Motor neuron (in vitro differentiated cells): ENCODE results near the gene SERINC5. TPM values are rescaled to one million over a fixed set of nuclear protein-coding genes. Genes with fewer than 3 reads are reported as not detected.
"Not testable (repeated sequence)": the region's sequence is repeated elsewhere in the genome, so short reads cannot be mapped to it uniquely, and the experiment has no call there.

Source experiments
- ATAC-seq, 8 experiments: fragments of 200-7000 bp; cut with Tn5 transposase; replicated peaks in 6 of 8; 2 replicates each; pipeline ENCODE4 v1.8.0; 2021; ENCODE audit warnings: mild to moderate bottlenecking in 8 of 8, moderate library complexity in 8 of 8
- H3K27ac ChIP-seq, 2 donors: fragments of 250-450 bp; sonication (Bioruptor Pico); 2 replicates each; pipeline ENCODE4 v1.9.0; 2021; ENCODE audit warnings: antibody characterized with exemption in 2 of 2, mild to moderate bottlenecking in 2 of 2, moderate library complexity in 1 of 2
- H3K4me1 ChIP-seq, 2 donors: fragments of 250-450 bp; sonication (Bioruptor Pico); replicated peaks in 1 of 2; 2 replicates each; pipeline ENCODE4 v1.6.1; 2021; ENCODE audit warnings: antibody characterized with exemption in 2 of 2, mild to moderate bottlenecking in 2 of 2, moderate library complexity in 1 of 2
- H3K4me3 ChIP-seq, 5 donors: fragments of 250-450 bp; sonication (Bioruptor Pico); 2 replicates each; pipeline ENCODE4 v1.9.0; 2021; ENCODE audit warnings: antibody characterized with exemption in 5 of 5, mild to moderate bottlenecking in 5 of 5, moderate library complexity in 4 of 5
- WGBS, 10 experiments: fragments of 450-650 bp; shearing (Covaris generic); methylation state at CpG; one replicate each; pipeline ENCODE4 v1.0.0; 2022; 5-methylcytosine and 5-hydroxymethylcytosine counted together
- in situ Hi-C, 9 experiments: fragments of 400-800 bp; cut with MboI; loops; one replicate each; pipeline ENCODE4 v1.15.0; 2021; ENCODE audit warnings: low sequenced_read_pairs in 9 of 9, low pct_unique_long_range_greater_than_20kb in 2 of 9; ENCODE audit not compliant: unreplicated experiment in 9 of 9
- total RNA-seq, 8 experiments: library from RNA; unstranded; fragments of 300-600 nt; gene quantifications; 2 replicates each; pipeline versions ENCODE4 v1.2.3 to v1.2.4, GENCODE V29; 2022

The SERINC5 gene
- total RNA-seq, 8 experiments from 2014 or later: 6.5 to 16.5 (median 8.1) TPM

DNA sequence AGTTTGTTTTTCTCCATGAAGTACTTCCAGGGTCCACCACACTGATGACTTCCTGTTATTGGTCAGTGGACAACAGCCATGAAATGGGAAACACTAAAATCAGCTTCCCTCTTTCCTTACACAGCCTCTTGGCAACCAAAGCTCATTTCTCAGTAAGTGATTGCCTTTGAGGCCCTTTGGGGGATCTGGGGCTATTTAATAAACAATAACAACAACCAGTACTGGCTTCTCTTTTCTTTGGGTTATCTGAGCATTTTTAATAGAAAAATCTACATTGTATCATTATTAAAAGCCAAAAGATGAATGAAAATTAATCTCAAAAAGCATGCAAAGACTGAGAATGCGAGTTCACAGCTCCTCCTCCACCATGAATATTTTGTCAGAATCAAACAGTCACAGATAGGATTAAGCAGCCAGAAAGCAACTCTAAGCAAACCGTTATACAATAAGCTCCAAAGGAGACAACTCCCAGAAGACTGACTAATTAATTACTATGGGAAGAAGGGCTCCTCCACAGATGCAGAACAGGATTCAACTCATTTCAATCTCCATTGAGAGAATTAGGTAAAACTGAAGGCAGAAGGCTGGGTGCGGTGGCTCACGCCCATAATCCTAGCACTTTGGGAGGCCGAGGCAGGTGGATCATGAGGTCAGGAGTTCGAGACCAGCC is 68.3 kb downstream of the SERINC5 start:
- Histone ChIP-seq H3K27ac (no peak overlapping the region), H3K4me3 (no peak overlapping the region), H3K4me1 (peaks cover 23 to 30% of the 10 kb centered on the region in 2 donors)
- ATAC-seq: peak in 3 of 8 experiments; percentile 17 to 45 (median 43)
- WGBS, 10 experiments: 39 to 100% (median 75%) methylated on average over 1 to 6 of the region's 6 CpGs; no CpG with 5 or more reads in 2 of the 10 experiments
- in situ Hi-C loops: no loop called here

DNA sequence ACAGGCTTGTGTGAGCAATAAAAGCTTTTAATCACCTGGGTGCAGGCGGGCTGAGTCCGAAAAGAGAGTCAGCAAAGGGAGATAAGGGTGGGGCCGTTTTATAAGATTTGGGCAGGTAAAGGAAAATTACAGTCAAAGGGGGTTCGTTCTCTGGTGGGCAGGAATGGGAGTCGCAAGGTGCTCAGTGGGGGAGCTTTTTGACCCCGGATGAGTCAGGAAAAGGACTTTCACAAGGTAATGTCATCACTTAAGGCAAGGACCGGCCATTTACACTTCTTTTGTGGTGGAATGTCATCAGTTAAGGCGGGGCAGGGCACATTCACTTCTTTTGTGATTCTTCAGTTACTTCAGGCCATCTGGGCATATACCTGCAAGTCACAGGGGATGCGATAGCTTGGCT is 70.3 kb downstream of the SERINC5 start:
- ATAC-seq, H3K27ac ChIP-seq, in situ Hi-C loops, H3K4me3 ChIP-seq: not testable (repeated sequence)
- WGBS, 10 experiments: 76 to 100% (median 95%) methylated on average over 1 to 6 of the region's 9 CpGs; no CpG with 5 or more reads in 5 of the 10 experiments
- H3K4me1 ChIP-seq: peaks cover 9 to 21% of the 10 kb centered on the region in 2 donors

DNA sequence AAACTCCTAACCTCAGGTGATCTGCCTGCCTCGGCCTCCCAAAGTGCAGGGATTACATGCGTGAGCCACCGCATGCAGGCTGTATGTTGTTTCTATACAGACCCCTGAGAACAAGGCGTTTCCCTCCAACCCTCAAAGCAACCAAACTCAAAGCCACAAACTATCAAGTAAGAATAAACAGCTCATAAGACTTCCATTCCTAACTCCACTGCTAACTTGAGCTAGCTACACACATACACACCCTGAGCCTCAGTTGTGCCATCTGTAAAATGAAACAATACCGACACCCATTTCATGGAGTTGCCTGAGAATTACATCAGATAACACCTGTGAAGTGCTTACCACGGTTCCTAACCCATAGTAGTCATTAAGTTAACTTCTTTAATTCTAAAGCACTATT is 70.8 kb downstream of the SERINC5 start:
- peaks cover 11 to 23% of the 10 kb centered on the region in 2 donors for H3K4me1 ChIP-seq
- WGBS, 10 experiments: 87 to 100% (median 97%) methylated on average over 1 to 6 of the region's 6 CpGs; no CpG with 5 or more reads in 4 of the 10 experiments
- no peak overlapping the region for H3K27ac ChIP-seq
- ATAC-seq: no peak
- in situ Hi-C loops: no loop called here
- H3K4me3 ChIP-seq: no peak overlapping the region

DNA sequence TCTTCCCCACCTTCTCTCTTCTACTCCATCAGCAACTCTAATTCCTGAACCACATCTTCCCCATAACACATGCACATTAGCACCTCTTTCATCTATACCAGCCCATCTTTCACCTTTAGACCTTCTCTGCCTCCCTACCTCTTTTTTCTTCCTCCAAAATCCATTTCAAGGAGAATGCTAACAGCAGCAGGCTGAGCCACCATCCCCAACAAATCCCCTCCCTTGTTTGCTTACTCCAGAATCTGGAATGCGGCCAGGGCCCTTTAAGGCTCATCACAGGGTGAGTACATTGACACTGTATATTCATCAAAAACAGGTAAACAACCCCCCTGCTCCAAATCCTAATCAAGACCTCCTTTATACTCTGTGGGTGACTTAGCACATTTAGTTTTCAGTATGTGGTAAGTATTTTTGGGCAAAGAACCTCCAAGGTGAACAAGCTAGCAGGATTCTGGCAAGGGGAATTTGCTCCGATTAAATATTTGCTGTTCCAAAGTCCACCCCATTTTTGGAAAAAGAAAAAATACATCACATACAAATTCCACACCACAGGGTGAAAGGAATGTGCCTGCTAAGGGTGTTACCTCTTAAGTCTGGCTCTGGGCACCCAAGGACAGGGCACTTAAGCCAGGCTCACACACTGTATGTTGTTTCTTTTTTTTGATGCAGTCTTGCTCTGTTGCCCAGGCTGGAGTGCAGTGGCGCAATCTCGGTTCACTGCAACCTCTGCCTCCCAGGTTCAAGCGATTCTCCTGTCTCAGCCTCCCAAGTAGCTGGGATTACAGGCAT is 71.4 kb downstream of the SERINC5 start:
- Histone ChIP-seq H3K4me1 (peaks cover 11 to 23% of the 10 kb centered on the region in 2 donors), H3K4me3 (no peak overlapping the region), H3K27ac (no peak overlapping the region)
- in situ Hi-C loops: no loop called here
- ATAC-seq: peak in 2 of 8 experiments; percentile 12 to 77
- 67 to 92% (median 85%) methylated on average over 1 to 4 of the region's 5 CpGs; no CpG with 5 or more reads in 2 of the 10 experiments for WGBS, 10 experiments

DNA sequence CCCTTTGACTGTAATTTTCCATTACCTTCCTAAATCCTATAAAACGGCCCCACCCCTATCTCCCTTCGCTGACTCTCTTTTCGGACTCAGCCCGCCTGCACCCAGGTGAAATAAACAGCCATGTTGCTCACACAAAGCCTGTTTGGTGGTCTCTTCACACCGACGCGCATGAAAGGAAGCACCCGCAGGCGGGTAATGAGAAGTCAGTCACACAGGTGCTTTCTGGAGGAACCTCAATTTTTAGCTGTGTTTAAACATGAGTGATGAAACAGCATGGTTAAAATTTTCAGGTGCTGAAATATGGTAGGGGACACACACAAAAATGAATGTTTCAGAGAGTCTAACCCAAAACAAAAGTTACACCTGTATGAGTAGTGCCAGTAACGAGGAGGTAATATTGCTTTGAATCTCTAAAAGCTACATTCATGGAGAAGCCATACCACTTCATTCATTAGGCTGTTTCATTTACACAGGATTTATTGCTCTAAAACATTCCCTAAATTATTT is 72.1 kb downstream of the SERINC5 start:
- H3K4me3 ChIP-seq, in situ Hi-C loops, H3K27ac ChIP-seq, ATAC-seq: not testable (repeated sequence)
- peaks cover 11 to 23% of the 10 kb centered on the region in 2 donors for H3K4me1 ChIP-seq
- 68 to 100% (median 80%) methylated on average over 1 to 6 of the region's 10 CpGs; no CpG with 5 or more reads in 5 of the 10 experiments for WGBS, 10 experiments

DNA sequence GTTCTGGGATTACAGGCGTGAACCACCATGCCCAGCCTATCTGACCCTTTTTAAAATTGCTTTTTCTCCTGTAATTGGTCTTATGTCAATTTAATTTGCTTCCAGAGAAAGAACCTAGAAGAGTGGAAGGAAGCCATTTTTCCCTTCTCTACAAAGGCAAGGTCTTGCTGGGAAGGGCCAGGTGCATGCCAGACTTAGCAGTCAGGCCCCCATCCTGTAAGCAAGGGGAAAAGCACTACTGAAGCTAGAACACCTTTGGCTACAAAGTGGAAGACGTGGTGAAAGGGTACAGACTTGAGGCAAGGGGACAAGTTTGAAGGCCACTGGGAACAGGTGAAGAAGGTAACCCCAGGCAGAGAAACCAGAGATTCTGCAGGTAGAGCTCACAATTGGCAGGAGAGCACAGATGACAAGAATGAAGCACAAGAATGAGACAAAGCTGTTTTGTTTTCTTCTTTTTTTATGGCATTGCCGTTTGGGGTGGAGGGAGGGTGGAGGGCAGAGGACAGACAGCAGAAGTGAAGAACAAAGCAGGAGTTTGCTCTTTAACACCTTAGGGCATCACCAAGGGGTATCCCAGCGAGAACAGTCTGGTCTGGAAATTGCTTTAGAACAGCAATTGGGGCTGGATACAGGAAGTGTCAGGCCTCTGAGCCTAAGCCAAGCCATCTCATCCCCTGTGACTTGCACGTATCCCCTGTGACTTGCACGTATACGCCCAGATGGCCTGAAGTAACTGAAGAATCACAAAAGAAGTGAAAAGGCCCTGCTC is 72.9 kb downstream of the SERINC5 start:
- 50 to 100% (median 63%) methylated on average over 1 to 3 of the region's 7 CpGs; no CpG with 5 or more reads in 1 of the 10 experiments for WGBS, 10 experiments
- in situ Hi-C loops: no loop called here
- peaks cover 11 to 23% of the 10 kb centered on the region in 2 donors for H3K4me1 ChIP-seq
- no peak overlapping the region for H3K4me3 ChIP-seq
- no peak overlapping the region for H3K27ac ChIP-seq
- ATAC-seq: no peak

DNA sequence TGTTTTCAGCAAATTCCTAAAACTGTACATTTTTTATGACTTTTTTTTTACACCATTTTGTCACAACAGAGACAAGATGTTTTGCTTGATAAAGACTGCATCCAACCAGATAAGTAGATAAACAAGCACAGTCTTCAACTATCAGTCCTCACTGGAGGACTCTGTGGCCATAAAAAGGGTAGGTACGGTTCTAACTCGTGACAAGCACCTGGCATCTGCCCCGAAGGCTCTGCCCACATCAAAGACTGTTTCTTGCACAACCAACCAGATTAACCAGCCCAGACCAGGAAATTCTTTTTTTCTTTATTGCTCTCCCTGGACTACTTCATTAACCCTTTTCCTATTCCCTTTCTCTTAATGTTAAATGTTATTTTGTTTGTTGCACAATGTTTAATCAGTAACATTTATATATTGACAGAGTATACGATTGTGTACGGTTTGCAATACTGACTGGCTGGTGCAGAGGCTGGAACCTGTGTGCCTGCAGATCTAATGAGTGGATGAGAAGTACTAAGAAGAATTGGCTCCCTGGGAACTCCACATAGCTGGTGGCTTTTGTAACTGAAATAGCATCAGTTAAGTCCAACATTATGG is 74.1 kb downstream of the SERINC5 start:
- no peak overlapping the region for H3K4me3 ChIP-seq
- no peak for ATAC-seq
- H3K4me1 ChIP-seq: peaks cover 7 to 17% of the 10 kb centered on the region in 2 donors
- in situ Hi-C loops: no loop called here
- WGBS, 10 experiments: 15 to 92% (median 80%) methylated on average over 2 to 5 of the region's 5 CpGs; no CpG with 5 or more reads in 1 of the 10 experiments
- no peak overlapping the region for H3K27ac ChIP-seq

DNA sequence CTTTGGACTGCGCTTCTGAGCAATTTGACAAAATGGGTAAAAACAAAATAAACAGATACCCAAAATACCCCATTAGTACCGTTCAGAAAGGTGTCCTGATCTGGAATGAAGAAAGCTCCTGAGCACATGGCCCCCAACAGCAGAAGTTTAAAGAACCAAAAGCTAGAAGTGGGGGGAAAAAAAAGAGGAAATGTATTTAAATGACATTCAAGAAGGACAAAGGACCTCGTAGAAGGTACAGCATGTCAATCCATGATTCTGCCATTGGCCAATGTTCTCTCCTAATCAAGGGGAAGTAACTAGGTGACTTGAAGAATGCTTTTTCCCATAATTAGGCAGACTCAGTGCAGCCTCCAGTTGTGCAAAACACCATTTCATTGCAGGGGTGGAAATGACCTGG is 78.6 kb downstream of the SERINC5 start:
- no peak overlapping the region for H3K4me3 ChIP-seq
- in situ Hi-C loops: no loop called here
- no peak overlapping the region for H3K27ac ChIP-seq
- WGBS, 10 experiments: 33 to 100% (median 88%) methylated on average over 1 to 3 of the region's 3 CpGs; no CpG with 5 or more reads in 1 of the 10 experiments
- no peak for ATAC-seq
- peaks cover 7 to 16% of the 10 kb centered on the region in 2 donors for H3K4me1 ChIP-seq

DNA sequence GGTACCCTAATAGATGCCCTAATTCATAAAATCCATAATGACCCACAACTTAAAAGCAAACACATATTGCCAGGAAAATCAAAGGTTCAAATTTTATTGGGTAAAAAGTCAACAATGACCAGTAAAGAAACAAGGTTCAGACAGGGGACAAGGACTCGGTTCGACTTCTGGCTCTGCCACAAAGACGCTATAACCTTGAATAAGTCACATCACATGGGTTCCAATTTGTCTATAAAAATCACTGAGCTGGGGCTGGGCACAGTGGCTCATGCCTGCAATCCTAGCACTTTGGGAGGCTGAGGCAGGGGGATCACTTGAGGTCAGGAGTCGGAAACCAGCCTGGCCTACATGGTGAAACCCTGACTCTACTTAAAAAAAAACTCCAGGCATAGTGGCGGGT is 80.5 kb downstream of the SERINC5 start:
- WGBS, 10 experiments: 70 to 100% (median 93%) methylated on average over 2 to 3 of the region's 5 CpGs; no CpG with 5 or more reads in 7 of the 10 experiments
- in situ Hi-C loops: no loop called here
- Histone ChIP-seq H3K4me3 (no peak overlapping the region), H3K27ac (no peak overlapping the region), H3K4me1 (peaks cover under 1 to 6% of the 10 kb centered on the region in 2 donors)
- ATAC-seq: no peak

DNA sequence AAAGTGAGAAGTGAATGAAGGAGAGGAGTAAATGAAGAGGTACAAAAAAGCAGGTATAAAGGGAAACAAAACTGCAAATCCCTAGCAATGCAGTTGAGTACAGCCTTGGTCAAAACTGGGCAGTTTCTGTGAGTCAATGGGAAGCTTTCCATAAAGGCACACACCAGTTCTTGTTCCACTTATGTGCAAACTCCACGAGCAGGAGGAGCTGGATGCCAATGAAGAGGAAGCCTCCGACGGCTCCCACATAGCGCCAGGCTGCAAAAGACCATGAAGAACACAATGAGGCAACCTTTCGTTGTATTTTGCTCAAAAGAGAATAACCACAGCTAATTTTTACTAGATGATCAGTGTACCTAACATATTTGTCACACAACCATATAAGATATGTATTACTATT is 81.1 kb downstream of the SERINC5 start:
- 90 to 100% (median 100%) methylated on average over 1 to 5 of the region's 5 CpGs; no CpG with 5 or more reads in 4 of the 10 experiments for WGBS, 10 experiments
- Histone ChIP-seq H3K27ac (no peak overlapping the region), H3K4me1 (peaks cover 0 to 6% of the 10 kb centered on the region in 2 donors), H3K4me3 (no peak overlapping the region)
- in situ Hi-C loops: no loop called here
- ATAC-seq: no peak

DNA sequence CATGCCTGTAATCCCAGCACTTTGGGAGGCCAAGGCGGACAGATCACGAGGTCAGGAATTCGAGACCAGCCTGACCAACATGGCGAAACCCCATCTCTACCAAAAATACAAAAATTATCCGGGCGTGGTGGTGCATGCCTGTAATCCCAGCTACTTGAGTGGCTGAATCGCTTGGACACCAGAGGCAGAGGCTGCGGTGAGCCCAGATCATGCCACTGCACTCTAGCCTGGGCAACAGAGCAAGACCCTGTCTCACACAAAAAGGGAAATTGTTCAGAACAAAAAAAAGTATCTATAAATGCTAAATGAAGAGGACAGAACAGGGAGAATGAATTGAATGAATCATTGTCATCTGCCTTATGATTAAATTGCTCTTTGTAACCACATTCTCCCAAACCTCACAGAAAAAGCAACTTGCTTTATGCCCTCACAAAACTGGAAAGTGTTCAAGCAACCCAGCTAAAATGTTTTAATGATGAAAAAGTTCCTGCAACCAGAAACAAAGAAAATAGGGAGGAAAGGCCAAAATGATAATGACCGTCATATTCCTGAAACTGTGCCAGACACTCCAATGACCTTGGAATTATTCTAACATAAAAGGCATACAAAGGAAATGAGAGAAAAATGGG is 83.7 kb downstream of the SERINC5 start:
- no peak for ATAC-seq
- in situ Hi-C loops: no loop called here
- WGBS, 10 experiments: 60 to 100% (median 100%) methylated on average over 1 to 9 of the region's 9 CpGs
- peaks cover 0 to 6% of the 10 kb centered on the region in 2 donors for H3K4me1 ChIP-seq
- no peak overlapping the region for H3K4me3 ChIP-seq
- H3K27ac ChIP-seq: no peak overlapping the region

DNA sequence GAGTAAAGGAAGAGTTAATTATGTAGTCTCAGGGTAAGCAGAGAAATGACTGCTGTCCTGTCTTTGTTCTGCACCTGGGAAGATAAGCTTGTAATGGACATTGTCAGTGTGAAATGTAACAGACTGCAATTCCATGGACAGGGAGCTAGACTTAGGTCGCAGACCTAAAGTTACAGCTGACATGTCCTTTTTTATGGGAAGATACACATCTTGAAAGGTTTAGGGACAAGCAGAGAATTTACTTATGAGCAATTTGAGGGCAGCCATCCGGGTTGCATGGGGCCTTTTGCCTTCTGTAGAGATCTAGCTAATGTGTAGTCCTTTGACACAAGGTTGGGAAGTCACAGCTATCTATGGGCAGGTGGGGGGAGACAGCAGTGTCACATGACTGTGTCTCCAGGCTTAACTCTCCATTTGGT is 85.7 kb downstream of the SERINC5 start:
- Histone ChIP-seq H3K27ac (no peak overlapping the region), H3K4me1 (peaks cover 0 to 6% of the 10 kb centered on the region in 2 donors), H3K4me3 (no peak overlapping the region)
- in situ Hi-C loops: no loop called here
- WGBS, 10 experiments: 20 to 100% (median 80%) methylated on average over 1 to 2 of the region's 2 CpGs; no CpG with 5 or more reads in 3 of the 10 experiments
- ATAC-seq: no peak
